K562 (cell line): ENCODE data around the gene SPARC. TPM values are rescaled to one million over a fixed set of nuclear protein-coding genes. Genes with fewer than 3 reads are reported as not detected.
A peak's percentile ranks its signal among the peaks of the same experiment; 100 is the strongest.

Experiments
- ATAC-seq: fragments of 200-7000 bp; cut with Tn5 transposase; 3 replicates; pipeline ENCODE4 v1.9.1; 2020; ENCODE audit warnings: moderate library complexity
- BruUV-seq: library from RNA; stranded (reverse); fragments of 400-500 nt; replicated peaks from 2 replicates; lab custom pipeline; 2021; lab: Mats Ljungman, UMichigan
- CTCF ChIA-PET: fragments of 300-600 bp; formaldehyde crosslinking; extraction: SDS; loops from one replicate; lab custom pipeline; 2021; ENCODE audit warnings: low intra/inter-chr PET ratio; lab: Yijun Ruan, JAX
- POLR2A ChIA-PET: fragments of 300-600, 350-650 bp; sonication (Branson Sonifier 250); formaldehyde crosslinking; extraction: SDS; loops from one replicate; lab custom pipeline; 2021; ENCODE audit warnings: antibody characterized with exemption, inconsistent platforms; lab: Yijun Ruan, JAX
- DNase-seq, 4 experiments: peaks; one replicate each; pipeline versions ENCODE4 v3.0.0 to v3.0.0-alpha.2; 2011 to 2018; ENCODE audit warnings: low spot score in 3 of 4, mixed read lengths in 3 of 4; ENCODE audit errors: extremely low read depth in 1 of 4
- FAIRE-seq: peaks from 2 replicates; lab custom pipeline; 2011; peaks lifted over from hg19 to GRCh38; lab: Jason Lieb, UNC
- H2AFZ ChIP-seq: 2 replicates; pipeline ENCODE4 v1.6.0; 2011; ENCODE audit warnings: low read depth, low read length, control low read depth, inconsistent platforms
- H3K27ac ChIP-seq: fragments of 200-600 bp; 3 replicates; pipeline ENCODE4 v1.8.0; 2011; ENCODE audit warnings: low read depth, mild to moderate bottlenecking, control low read depth, inconsistent platforms, low read length, moderate library complexity, mixed read lengths; ENCODE audit errors: extremely low read depth
- H3K27me3 ChIP-seq, 2 experiments: fragments of 300-600 bp in 1 of 2; 2 replicates in 1 of 2; 3 replicates in 1 of 2; pipeline versions ENCODE4 v1.6.0 to v1.8.0; 2011; ENCODE audit warnings: inconsistent platforms in 2 of 2, low read length in 2 of 2, mild to moderate bottlenecking in 1 of 2, mixed read lengths in 1 of 2, moderate library complexity in 1 of 2; ENCODE audit not compliant: control insufficient read depth in 2 of 2, insufficient read depth in 2 of 2
- H3K36me3 ChIP-seq: fragments of 300-600 bp; 3 replicates; pipeline ENCODE4 v1.8.0; 2011; ENCODE audit warnings: mild to moderate bottlenecking, low read length, inconsistent platforms; ENCODE audit not compliant: control insufficient read depth, insufficient read depth
- H3K4me1 ChIP-seq, 2 experiments: fragments of 200-600 bp in 1 of 2; replicated peaks in 1 of 2; 2 replicates in 1 of 2; 3 replicates in 1 of 2; pipeline versions ENCODE4 v1.5.1 to v1.8.0; 2011; ENCODE audit warnings: inconsistent platforms in 2 of 2, low read length in 2 of 2, mild to moderate bottlenecking in 1 of 2, mixed read lengths in 1 of 2, moderate library complexity in 1 of 2; ENCODE audit not compliant: control insufficient read depth in 2 of 2, insufficient read depth in 2 of 2
- H3K4me2 ChIP-seq: 2 replicates; pipeline ENCODE4 v1.6.1; 2011; ENCODE audit warnings: low read length, control low read depth, inconsistent platforms, mixed read lengths; ENCODE audit not compliant: insufficient read depth
- H3K4me3 ChIP-seq: fragments of 200-600 bp; sonication (generic), shearing (Covaris generic); 2 replicates; pipeline ENCODE4 v1.5.1; 2016; ENCODE audit warnings: control low read depth, inconsistent platforms
- H3K79me2 ChIP-seq: fragments of 200-600 bp; 3 replicates; pipeline ENCODE4 v1.8.0; 2011; ENCODE audit warnings: low read length, inconsistent platforms; ENCODE audit not compliant: control insufficient read depth, insufficient read depth
- H3K9ac ChIP-seq, 2 experiments: 2 replicates each; pipeline versions ENCODE4 v1.6.0 to v1.6.1; 2011; ENCODE audit warnings: low read depth in 2 of 2, low read length in 2 of 2, control low read depth in 1 of 2, inconsistent platforms in 1 of 2, mild to moderate bottlenecking in 1 of 2, mixed read lengths in 1 of 2; ENCODE audit not compliant: insufficient read depth in 1 of 2
- H3K9me1 ChIP-seq: one replicate; pipeline ENCODE4 v1.6.0; 2011; ENCODE audit warnings: inconsistent platforms, mild to moderate bottlenecking, low read length, moderate library complexity; ENCODE audit not compliant: control insufficient read depth, insufficient read depth
- H3K9me3 ChIP-seq: replicated peaks from 2 replicates; pipeline ENCODE4 v1.5.1; 2011; ENCODE audit warnings: low read depth, low read length, inconsistent platforms; ENCODE audit not compliant: control insufficient read depth, insufficient read depth
- H4K20me1 ChIP-seq: replicated peaks from 2 replicates; pipeline ENCODE4 v1.6.1; 2011; ENCODE audit warnings: low read length, inconsistent platforms, mixed read lengths; ENCODE audit not compliant: control insufficient read depth, insufficient read depth
- ATF3 ChIP-seq, 2 experiments: fragments of 450-650 bp in 1 of 2; sonication (generic) in 1 of 2; formaldehyde crosslinking in 1 of 2; IDR thresholded peaks in 1 of 2; conservative IDR thresholded peaks in 1 of 2; 2 replicates each; pipeline versions ENCODE4 v1.6.1 to v1.8.1; 2016 to 2023; ENCODE audit warnings: mild to moderate bottlenecking in 2 of 2, moderate library complexity in 2 of 2, inconsistent platforms in 1 of 2, missing genetic modification reagents in 1 of 2
- BRF2 ChIP-seq: IDR thresholded peaks from 3 replicates; pipeline ENCODE4 v1.6.1; 2011; ENCODE audit warnings: borderline replicate concordance, mild to moderate bottlenecking; ENCODE audit not compliant: insufficient read length, insufficient read depth
- CHD1 ChIP-seq: fragments of 200-600 bp; sonication (generic); IDR thresholded peaks from one replicate; pipeline ENCODE4 v1.6.1; 2012; ENCODE audit warnings: mild to moderate bottlenecking, moderate library complexity, low read length, inconsistent platforms
- EHMT2 ChIP-seq: fragments of 450-650 bp; IDR thresholded peaks from 2 replicates; pipeline ENCODE4 v1.6.1; 2018; ENCODE audit warnings: antibody characterized with exemption
- FOSL1 ChIP-seq: fragments of 200-800 bp; sonication (Bioruptor generic); conservative IDR thresholded peaks from 2 replicates; pipeline ENCODE4 v1.6.1; 2016; ENCODE audit warnings: missing genetic modification characterization, missing compliant biosample characterization
- HNRNPK ChIP-seq: fragments of 200-400 bp; formaldehyde crosslinking; IDR thresholded peaks from one replicate; pipeline ENCODE4 v1.6.1; 2018; ENCODE audit warnings: mild to moderate bottlenecking, low read depth, low read length; ENCODE audit not compliant: poor library complexity, severe bottlenecking
- MITF ChIP-seq: IDR thresholded peaks from 2 replicates; pipeline ENCODE4 v1.6.1; 2014; ENCODE audit warnings: antibody characterized with exemption
- RFX1 ChIP-seq: fragments of 450-650 bp; IDR thresholded peaks from 2 replicates; pipeline ENCODE4 v1.6.1; 2016; ENCODE audit warnings: mild to moderate bottlenecking, moderate library complexity
- SPI1 ChIP-seq: IDR thresholded peaks from 2 replicates; pipeline ENCODE4 v1.6.1; 2011; ENCODE audit warnings: low read depth, low read length, control low read depth, borderline replicate concordance
- VEZF1 ChIP-seq: fragments of 200-800 bp; sonication (Bioruptor generic); IDR thresholded peaks from 2 replicates; pipeline ENCODE4 v1.6.1; 2017; ENCODE audit warnings: missing genetic modification characterization, missing compliant biosample characterization
- WGBS: fragments of 100-300 bp; shearing (Covaris generic); methylation state at CpG from one replicate; pipeline ENCODE4 v1.1.6; 2016; ENCODE audit warnings: low coverage, mixed read lengths; ENCODE audit not compliant: insufficient coverage; ENCODE audit errors: missing lambda C conversion rate; 5-methylcytosine and 5-hydroxymethylcytosine counted together
- in situ Hi-C: fragments of 300-500 bp; cut with MboI; formaldehyde crosslinking; loops from 4 replicates; pipeline ENCODE4 v1.15.0; 2018; ENCODE audit warnings: inconsistent platforms, mixed read lengths
- intact Hi-C: fragments of 100-400 bp; cut with micrococcal nuclease; formaldehyde crosslinking; loops from 2 replicates; pipeline ENCODE4 v1.14.2; 2022
- polyA plus RNA-seq, 8 experiments: library from polyadenylated mRNA; depleted of rRNA in 4 of 8; stranded (reverse) in 5 of 8; unstranded in 3 of 8; fragments of >200 nt; fragmentation: Nextera tagmentation in 2 of 8; fragmentation: Illumina TruSeq in 1 of 8; extraction: Ambion mirVana in 2 of 8; extraction: Trizol in 1 of 8; gene quantifications; 2 replicates each; pipeline versions ENCODE4 v1.2.1 to v1.2.3, GENCODE V29; 2011 to 2014; ENCODE audit warnings: inconsistent platforms in 1 of 8, missing spikeins in 1 of 8
- total RNA-seq, 7 experiments: library from RNA; depleted of rRNA in 6 of 7; stranded (reverse); fragments of >200 nt in 6 of 7; fragmentation: Illumina TruSeq in 2 of 7; extraction: Trizol in 2 of 7; gene quantifications; 2 replicates each; pipeline versions ENCODE4 v1.2.1 to v1.2.3, GENCODE V29; 2011 to 2021; ENCODE audit warnings: low replicate concordance in 1 of 7

The SPARC gene
- total and polyA plus RNA-seq, 9 of the 15 experiments (the other 6 are each of a cell fraction or from before 2014, with no cell fraction given) = 6.1 to 35.6 (median 12.2) TPM

DNA sequence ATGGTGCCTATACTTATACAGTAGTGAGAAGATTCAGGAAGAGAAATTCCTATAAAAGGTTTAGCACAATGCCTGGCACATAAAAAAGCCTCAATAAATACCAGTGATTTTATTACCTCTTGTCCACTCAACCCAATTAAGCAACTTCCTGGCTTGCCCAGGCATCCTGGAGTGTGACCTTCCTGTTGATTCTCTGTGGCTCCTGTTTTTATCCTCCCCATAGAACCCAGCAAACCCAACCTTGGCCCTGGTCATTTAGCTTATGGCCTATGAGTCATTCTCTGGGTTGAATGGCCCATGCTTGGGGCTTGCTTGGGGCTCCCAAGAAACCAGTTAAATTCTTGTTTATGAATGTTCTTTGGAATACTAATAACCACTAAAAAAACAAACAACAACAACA is 21.4 kb upstream of the SPARC start:
- Histone ChIP-seq H3K4me2 (no peak overlapping the region), H3K9me1 (no peaks in the 10 kb centered on the region), H4K20me1 (no peaks in the 10 kb centered on the region), H3K27me3 (no peaks in the 10 kb centered on the region), H3K27ac (no peak overlapping the region), H3K79me2 (no peaks in the 10 kb centered on the region), H2AFZ (peak overlapping the region; percentile 42), H3K9me3 (no peaks in the 10 kb centered on the region), H3K4me3 (no peak overlapping the region), H3K4me1 (no peaks in the 10 kb centered on the region; a peak in 2 of 5 replicates), H3K36me3 (no peaks in the 10 kb centered on the region), H3K9ac (no peak overlapping the region)
- CTCF ChIA-PET = no interaction called here
- no peak for FAIRE-seq
- 0 out of 2 replicates have a peak, but pooled peaks have one; percentile 36 for TF ChIP-seq FOSL1 (tag)
- TF ChIP-seq CHD1 = no peak
- TF ChIP-seq ATF3 (IDR thresholded peaks at IDR 0.05) = 0 out of 2 replicates have a peak, but pooled peaks have one; percentile 16
- TF ChIP-seq ATF3 (CRISPR knock-in tag; conservative IDR thresholded peaks at IDR 0.05) = no peak
- TF ChIP-seq EHMT2 = no peak
- BruUV-seq = no TSS peak
- intact Hi-C loops = no loop called here
- POLR2A ChIA-PET = no interaction called here
- no peak for ATAC-seq
- DNase-seq = no peak
- in situ Hi-C loops = no loop called here

DNA sequence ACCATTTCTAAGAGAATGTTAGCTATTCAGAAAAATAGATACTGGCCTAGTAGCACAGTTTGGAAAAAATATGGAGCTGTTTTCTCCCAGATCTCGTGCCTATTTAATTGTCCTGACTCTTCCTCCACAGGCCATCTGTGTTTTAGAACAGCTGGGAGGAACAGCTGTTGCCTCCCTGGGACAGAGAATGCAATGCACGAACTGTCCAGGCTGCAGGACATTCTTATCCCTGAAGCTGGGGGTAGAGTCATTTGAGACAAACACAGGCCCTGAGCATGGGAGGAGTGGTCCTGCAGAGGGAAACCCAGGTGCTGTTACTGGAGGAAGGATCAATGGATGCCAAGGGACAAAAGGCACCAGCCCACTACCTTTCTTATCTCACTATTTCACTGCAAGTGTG is 20.9 kb upstream of the SPARC start:
- CTCF ChIA-PET = no interaction called here
- H3K4me1 ChIP-seq = no peaks in the 10 kb centered on the region; a peak in 2 of 5 replicates
- H3K9me3 ChIP-seq = no peaks in the 10 kb centered on the region
- POLR2A ChIA-PET = interaction anchor here (0.7 kb wide), 1 partner anchor 110 kb away, joined by 3 read pairs; no protein-coding TSS in a partner anchor
- no peaks in the 10 kb centered on the region for H3K79me2 ChIP-seq
- H3K27ac ChIP-seq = no peak overlapping the region
- 4% methylated on average over 2 of the region's 2 CpGs for WGBS
- no peaks in the 10 kb centered on the region for H3K36me3 ChIP-seq
- intact Hi-C loops = no loop called here
- BruUV-seq = no TSS peak
- H3K4me3 ChIP-seq = no peak overlapping the region
- H3K27me3 ChIP-seq = no peaks in the 10 kb centered on the region
- in situ Hi-C loops = no loop called here
- no peaks in the 10 kb centered on the region for H3K9me1 ChIP-seq
- H3K9ac ChIP-seq = no peak overlapping the region
- no peaks in the 10 kb centered on the region for H4K20me1 ChIP-seq
- no peak for FAIRE-seq
- peak overlapping the region; percentile 42 for H2AFZ ChIP-seq
- DNase-seq = no peak
- no peak for ATAC-seq
- no peak overlapping the region for H3K4me2 ChIP-seq
- TF ChIP-seq MITF = no peak
- TF ChIP-seq BRF2 = no peak
- TF ChIP-seq RFX1 = no peak
- no peak for TF ChIP-seq SPI1
- TF ChIP-seq HNRNPK = no peak
- no peak for TF ChIP-seq VEZF1
